NCI-H2081 (cell line): ENCODE data around the gene TXNRD1.
"Not testable (repeated sequence)": the region's sequence is repeated elsewhere in the genome, so short reads cannot be mapped to it uniquely, and the experiment has no call there.

Experiments used
- DNase-seq, 2 experiments: peaks; one replicate each; lab custom pipeline; 2025; lab: John Stamatoyannopoulos, UW

The TXNRD1 gene

GRCh38 chr12:104215638-104216297, at the start of gene TXNRD1:
Gene TXNRD1 (plus strand): TSS chr12:104215779. CDS start chr12:104215803, 24 bp downstream.
- no peak for DNase-seq

DNA sequence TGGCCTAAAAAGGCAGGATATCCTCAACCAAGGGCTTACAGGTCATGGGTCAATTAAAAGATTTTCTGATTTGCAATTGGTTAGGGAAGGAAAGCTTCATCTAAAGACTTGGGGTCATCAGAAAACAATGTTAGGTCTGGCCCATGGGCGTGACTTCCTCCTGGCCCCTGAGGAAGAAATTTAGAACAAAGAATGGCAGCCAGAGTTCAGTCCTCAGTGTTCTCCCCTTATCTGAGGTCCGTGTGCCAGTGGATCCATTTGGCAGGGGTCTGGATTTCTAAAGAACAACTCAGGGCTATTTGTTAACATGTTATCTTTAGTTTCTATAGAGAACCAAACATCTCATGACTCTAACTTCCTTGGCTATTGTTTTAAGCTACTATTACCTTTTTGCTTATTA, 49.8 kb upstream of the TXNRD1 start:
- no peak for DNase-seq

GRCh38 chr12:104166465-104166864, 49.1 kb upstream of the TXNRD1 start:
- DNase-seq: no peak

GRCh38 chr12:104167519-104168458, 47.8 kb upstream of the TXNRD1 start:
- peak; percentile 11 to 37 for DNase-seq

DNA sequence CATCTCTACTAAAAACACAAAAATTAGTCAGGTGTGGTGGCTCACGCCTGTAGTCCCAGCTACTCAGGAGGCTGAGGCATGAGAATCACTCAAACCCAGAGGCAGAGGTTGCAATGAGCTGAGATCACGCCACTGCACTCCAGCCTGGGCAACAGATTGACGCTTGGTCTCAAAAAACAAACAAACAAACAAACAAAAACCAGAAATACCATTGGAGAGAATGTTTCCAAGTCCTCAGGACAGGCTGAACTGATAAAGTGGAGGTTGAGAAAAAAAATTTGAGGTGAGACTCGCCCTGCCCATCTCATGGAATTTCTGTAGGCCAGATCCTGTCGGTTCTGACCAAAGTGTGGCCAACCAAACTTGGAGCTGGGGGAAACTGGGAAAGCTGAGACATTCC, 47.0 kb upstream of the TXNRD1 start:
- no peak for DNase-seq

GRCh38 chr12:104171785-104172569, 43.6 kb upstream of the TXNRD1 start:
- DNase-seq: no peak

DNA sequence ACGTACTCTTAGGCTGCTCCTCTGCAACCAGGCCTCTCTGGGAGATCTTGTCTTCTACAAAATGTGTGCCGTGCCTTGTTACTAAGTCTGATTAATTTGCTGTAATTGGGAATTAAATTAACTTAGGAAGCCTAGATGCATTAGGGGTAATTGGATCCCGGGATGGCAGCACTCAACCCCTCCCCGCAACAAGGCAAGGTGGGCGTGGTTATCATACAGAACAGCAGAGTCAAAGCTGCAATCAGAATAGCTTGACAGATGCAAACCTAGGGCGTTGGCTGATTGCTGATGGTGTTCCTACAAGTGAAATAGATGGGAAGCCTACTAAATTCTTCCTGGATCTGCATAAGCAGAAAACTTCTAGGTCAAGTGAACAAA, 43.0 kb upstream of the TXNRD1 start:
- no peak for DNase-seq

DNA sequence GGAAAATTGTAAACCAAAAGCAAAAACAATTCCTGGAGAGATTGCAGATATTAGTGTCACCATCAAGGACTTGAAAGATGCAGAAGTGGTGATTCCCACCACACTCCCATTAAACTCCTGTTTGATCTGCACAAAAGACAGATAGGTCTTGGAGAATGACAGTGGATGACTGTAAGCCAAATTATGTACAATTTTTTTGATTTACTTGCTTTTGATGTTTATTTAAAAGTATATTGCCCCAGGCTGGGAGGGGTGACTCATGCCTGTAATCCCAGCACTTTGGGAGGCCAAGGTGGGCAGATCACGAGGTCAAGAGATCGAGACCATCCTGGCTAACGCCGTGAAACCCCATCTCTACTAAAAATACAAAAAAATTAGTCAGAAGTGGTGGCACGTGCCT, 41.8 kb upstream of the TXNRD1 start:
- DNase-seq: not testable (repeated sequence)

DNA sequence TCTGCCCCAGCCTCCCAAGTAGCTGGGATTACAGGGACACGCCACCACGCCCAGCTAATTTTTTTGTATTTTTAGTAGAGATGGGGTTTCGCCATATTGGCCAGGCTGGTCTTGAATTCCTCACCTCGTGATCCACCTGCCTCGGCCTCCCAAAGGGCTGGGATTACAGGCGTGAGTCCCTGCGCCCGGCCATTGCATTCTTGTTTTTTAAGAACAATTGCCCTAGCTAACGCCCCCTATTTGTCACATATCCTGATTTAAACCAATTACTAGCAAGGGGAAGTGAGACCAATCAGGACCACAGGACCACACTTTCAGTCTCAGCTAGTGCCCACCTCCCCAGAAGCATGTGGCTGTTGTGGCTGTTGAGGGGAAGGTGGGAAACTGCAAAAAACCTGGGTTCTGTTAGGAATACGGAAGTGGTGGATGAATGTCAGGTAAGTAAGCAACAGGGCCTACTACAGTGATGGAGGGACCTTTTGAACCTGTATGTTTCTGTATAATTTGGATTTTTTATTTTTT, 39.8 kb upstream of the TXNRD1 start:
- no peak for DNase-seq

DNA sequence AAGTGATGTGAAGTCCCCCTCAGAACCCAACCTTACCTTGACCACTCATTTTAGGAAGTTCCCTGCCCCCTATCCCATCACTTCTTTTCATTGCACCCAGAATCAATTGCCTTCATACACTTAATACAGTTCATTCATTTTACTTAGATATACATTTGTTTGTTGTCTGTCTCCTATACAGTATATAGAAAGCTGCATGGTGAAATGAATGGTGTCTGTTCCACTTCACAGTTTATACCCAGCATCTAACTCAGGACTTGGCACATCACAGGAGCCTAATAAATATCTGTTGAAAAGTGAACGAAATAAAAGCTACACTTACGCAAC, 38.3 kb upstream of the TXNRD1 start:
- DNase-seq: no peak

DNA sequence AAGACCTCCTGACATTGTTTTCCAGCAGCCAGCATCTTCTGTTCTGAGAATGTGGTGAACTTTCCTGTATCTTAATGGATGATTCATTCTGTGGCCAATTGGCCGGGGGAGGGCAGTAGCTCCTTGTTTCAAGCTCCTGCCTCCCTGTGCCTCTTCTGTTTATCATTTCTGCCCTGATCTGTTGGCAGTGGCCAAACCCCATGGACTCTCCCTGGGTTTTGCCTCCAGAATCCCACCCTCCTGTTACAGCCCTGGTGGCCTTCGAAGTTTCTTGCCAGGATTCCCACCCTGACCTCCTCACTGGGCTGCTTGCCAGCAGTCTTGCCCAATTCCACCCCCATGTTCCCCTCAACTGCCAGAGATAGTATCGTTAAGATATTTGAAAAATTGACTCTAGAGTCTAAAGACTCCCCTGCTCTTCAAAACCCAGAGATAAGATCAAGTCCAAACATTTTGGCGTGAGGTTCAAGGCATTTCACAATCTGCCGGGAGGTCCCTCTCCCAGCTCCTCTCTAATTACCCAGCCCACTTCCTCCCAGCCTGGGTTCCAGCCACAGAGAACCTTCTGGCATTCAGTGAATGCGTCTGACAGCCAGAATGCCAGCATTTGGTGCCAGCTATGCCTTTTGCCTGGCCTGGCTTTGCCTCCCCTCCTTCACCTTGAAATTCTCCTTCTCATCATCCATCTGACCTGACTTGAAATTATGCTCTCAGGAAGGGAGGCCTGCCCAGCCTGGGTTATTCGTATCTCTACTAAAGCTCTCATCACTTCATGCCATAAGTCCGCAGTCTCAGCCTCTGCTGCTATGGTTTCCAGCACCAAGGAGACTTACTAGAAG, 37.7 kb upstream of the TXNRD1 start:
- no peak for DNase-seq

GRCh38 chr12:104180374-104180773, 35.2 kb upstream of the TXNRD1 start:
- no peak for DNase-seq

DNA sequence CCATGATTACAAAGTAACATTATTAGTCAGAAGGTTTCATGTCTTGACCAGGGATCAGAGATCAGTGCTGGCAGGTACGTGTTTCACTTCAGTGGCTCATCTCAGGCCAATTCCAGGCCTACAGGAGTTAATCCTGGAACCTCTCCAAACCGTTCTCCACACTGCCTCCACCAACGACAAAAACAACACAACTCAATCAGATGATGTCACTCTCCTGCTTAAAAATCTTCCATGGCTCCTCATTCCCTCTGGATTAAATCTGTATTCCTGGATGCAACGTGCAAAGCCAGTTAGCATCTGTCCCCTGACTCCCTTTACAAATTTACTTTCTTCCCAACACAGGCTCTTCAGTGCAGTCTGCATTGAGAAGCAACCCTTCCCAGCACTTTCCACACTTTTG, 34.3 kb upstream of the TXNRD1 start:
- no peak for DNase-seq

- no peak for DNase-seq
Observed at GRCh38 chr12:104182144-104182543, 33.4 kb upstream of the TXNRD1 start.

GRCh38 chr12:104182621-104183378, 32.8 kb upstream of the TXNRD1 start:
- no peak for DNase-seq

DNA sequence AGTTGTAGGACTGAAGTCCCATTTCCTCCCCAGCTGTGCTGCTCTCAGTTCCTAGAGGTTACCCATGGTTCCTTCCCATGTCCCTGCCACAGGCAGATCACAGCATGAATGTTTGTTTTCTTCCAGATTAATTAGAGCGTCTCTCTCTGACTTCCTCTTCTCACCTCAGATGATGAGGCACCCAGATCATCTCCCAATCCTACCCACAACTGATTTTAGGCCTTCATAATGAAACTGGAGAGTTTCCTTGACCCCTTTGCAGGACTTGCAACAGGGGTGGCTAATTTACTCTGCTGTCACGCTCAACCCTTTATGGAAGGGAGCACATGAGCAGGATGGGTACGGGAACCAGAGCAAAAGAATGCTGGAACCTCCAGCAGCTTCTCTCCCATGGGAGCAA, 32.1 kb upstream of the TXNRD1 start:
- no peak for DNase-seq

DNA sequence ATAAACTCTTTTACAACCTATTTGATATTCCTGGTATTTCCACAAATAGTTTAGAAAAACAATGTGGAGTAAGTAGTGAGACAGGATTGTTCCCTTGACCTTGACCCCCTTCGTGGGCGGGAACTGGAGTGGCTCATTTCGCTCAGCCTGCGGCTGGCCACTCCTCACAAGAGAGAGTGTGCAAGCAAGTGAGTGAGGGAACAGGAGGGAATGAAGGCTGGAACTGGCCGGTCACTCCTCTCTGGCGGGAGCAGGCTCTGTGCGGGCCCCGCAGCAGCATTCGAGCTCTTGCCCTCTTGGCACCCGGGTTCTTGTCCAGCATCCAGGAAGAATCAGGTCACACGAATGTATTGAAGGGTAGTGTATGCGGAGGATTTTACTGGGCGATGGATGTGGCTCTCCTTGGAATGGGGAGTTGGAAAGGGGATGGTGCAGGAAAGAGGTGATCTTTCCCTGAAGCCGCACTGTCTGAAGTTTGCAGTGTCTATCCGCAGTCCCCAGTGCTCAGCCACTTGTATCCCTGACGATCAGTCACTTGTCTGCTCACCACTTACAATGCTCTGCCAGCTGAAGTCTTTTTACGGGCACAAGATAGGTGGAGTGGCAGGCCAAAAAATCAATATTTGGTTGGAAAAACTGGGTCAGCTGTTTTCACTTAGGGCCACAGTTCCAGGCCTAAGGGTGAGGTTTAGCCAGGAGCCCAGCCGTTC, 28.0 kb upstream of the TXNRD1 start:
- DNase-seq: no peak

GRCh38 chr12:104188534-104188933, 27.0 kb upstream of the TXNRD1 start:
- DNase-seq: no peak

- DNase-seq: no peak
Observed at GRCh38 chr12:104189915-104190555, 25.5 kb upstream of the TXNRD1 start.
